Caco-2 (cell line): ENCODE data around the gene TSHZ2. TPM values are rescaled to one million over a fixed set of nuclear protein-coding genes. Genes with fewer than 3 reads are reported as not detected.

Source experiments
- BruUV-seq: library from RNA; stranded (reverse); fragments of 400-500 nt; replicated peaks from 2 replicates; lab custom pipeline; 2021; lab: Mats Ljungman, UMichigan
- CTCF ChIA-PET: fragments of 300-600 bp; sonication (Branson Sonifier 250); formaldehyde crosslinking; loops from one replicate; lab custom pipeline; 2022; ENCODE audit warnings: antibody characterized with exemption; lab: Charles Lee
- POLR2A ChIA-PET: fragments of 300-600 bp; sonication (Branson Sonifier 250); formaldehyde crosslinking; loops from one replicate; lab custom pipeline; 2022; ENCODE audit warnings: antibody characterized with exemption; lab: Charles Lee
- DNase-seq, 2 experiments: peaks; one replicate each; pipeline versions ENCODE4 v3.0.0 to v3.0.0-alpha.2; 2020 to 2022
- H3K27me3 ChIP-seq: replicated peaks from 2 replicates; pipeline ENCODE4 v1.6.0; 2011; ENCODE audit warnings: low read length; ENCODE audit not compliant: control insufficient read depth, insufficient read depth
- H3K36me3 ChIP-seq: 2 replicates; pipeline ENCODE4 v1.5.1; 2011; ENCODE audit warnings: low read length; ENCODE audit not compliant: control insufficient read depth, insufficient read depth
- H3K4me1 ChIP-seq: fragments of 250-450 bp; sonication (Bioruptor Pico); 2 replicates; pipeline ENCODE4 v1.5.1; 2020; ENCODE audit warnings: mild to moderate bottlenecking
- H3K4me3 ChIP-seq: 2 replicates; pipeline ENCODE4 v1.5.1; 2011; ENCODE audit warnings: low read depth, mild to moderate bottlenecking, control low read depth, low read length
- H3K9me3 ChIP-seq: fragments of 250-450 bp; sonication (Bioruptor Pico); 2 replicates; pipeline ENCODE4 v1.5.1; 2020; ENCODE audit warnings: mild to moderate bottlenecking, moderate library complexity
- H3K27ac Mint-ChIP-seq: one replicate; pipeline ENCODE4 v1.8.0; 2022; ENCODE audit warnings: mixed read lengths; ENCODE audit not compliant: unreplicated experiment
- H3K27me3 Mint-ChIP-seq: one replicate; pipeline ENCODE4 v1.8.0; 2022; ENCODE audit warnings: mixed read lengths; ENCODE audit not compliant: insufficient read depth, unreplicated experiment
- H3K36me3 Mint-ChIP-seq: one replicate; pipeline ENCODE4 v1.8.0; 2022; ENCODE audit warnings: mild to moderate bottlenecking, mixed read lengths; ENCODE audit not compliant: insufficient read depth, unreplicated experiment
- H3K4me1 Mint-ChIP-seq: one replicate; pipeline ENCODE4 v1.8.0; 2022; ENCODE audit warnings: low read depth, mixed read lengths; ENCODE audit not compliant: unreplicated experiment
- H3K4me3 Mint-ChIP-seq: one replicate; pipeline ENCODE4 v1.8.0; 2022; ENCODE audit warnings: mild to moderate bottlenecking, moderate library complexity, mixed read lengths; ENCODE audit not compliant: unreplicated experiment
- H3K9me3 Mint-ChIP-seq: one replicate; pipeline ENCODE4 v1.8.0; 2022; ENCODE audit warnings: mixed read lengths; ENCODE audit not compliant: unreplicated experiment
- CTCF ChIP-seq, 2 experiments: fragments of 200-600 bp in 1 of 2; IDR thresholded peaks; 1 replicate in 1 of 2; 2 replicates in 1 of 2; pipeline versions ENCODE4 v1.5.1 to v1.8.0; 2011 to 2022; ENCODE audit warnings: antibody characterized with exemption in 1 of 2, control low read depth in 1 of 2, inconsistent platforms in 1 of 2, low read depth in 1 of 2, low read length in 1 of 2, mild to moderate bottlenecking in 1 of 2, moderate library complexity in 1 of 2; ENCODE audit not compliant: insufficient read depth in 1 of 2, severe bottlenecking in 1 of 2, unreplicated experiment in 1 of 2
- intact Hi-C: fragments of 100-400 bp; cut with micrococcal nuclease; formaldehyde crosslinking; loops from one replicate; pipeline ENCODE4 v1.10.0; 2022; ENCODE audit not compliant: unreplicated experiment
- total RNA-seq: library from RNA; stranded (reverse); gene quantifications from 2 replicates; pipeline ENCODE4 v1.2.3, GENCODE V29; 2022

Gene TSHZ2
- total RNA-seq, 1 experiment from 2014 or later: 0.07 TPM

DNA sequence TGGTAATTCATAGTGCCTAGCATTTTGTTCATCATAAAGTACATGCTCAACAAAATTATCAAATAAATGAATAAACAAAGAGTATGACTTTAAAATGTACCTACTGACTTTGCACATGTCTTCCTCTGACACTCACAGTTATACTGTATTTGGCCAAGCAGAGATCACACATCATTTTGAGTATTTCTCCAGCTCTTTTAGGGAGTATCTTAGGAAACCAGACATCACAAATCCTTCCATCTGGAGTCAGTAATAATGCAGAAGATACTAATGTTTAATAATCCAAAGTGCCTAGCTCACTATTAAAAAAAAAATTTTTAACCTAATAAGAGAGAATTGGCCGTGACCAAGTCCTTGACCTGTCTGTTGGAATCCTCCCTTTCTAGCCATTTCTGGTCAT lies 466.9 kb downstream of the TSHZ2 start:
- Histone ChIP-seq H3K4me1 (no peaks in the 10 kb centered on the region), H3K36me3 (no peaks in the 10 kb centered on the region), H3K9me3 (peaks cover 4% of the 10 kb centered on the region; the same call in 1 of the 2 replicates), H3K27me3 (no peaks in the 10 kb centered on the region), H3K4me3 (no peak overlapping the region)
- no peak for DNase-seq
- CTCF ChIA-PET: interaction anchor here (0.9 kb wide), 1 partner anchor 109 kb away, joined by 3 read pairs; no protein-coding TSS in a partner anchor
- POLR2A ChIA-PET: no interaction called here
- H3K4me1 Mint-ChIP-seq: no peaks in the 10 kb centered on the region
- intact Hi-C loops: no loop called here
- peaks cover 3% of the 10 kb centered on the region for H3K27me3 Mint-ChIP-seq
- BruUV-seq: no TSS peak
- H3K9me3 Mint-ChIP-seq: peaks cover 11% of the 10 kb centered on the region
- H3K4me3 Mint-ChIP-seq: no peak overlapping the region
- no peaks in the 10 kb centered on the region for H3K36me3 Mint-ChIP-seq
- no peak overlapping the region for H3K27ac Mint-ChIP-seq
- no peak for TF ChIP-seq CTCF (IDR thresholded peaks at IDR 0.05; ENCODE audit: insufficient read depth in 1 of 2, low read depth in 1 of 2, low read length in 1 of 2, severe bottlenecking in 1 of 2, unreplicated experiment in 1 of 2)

DNA sequence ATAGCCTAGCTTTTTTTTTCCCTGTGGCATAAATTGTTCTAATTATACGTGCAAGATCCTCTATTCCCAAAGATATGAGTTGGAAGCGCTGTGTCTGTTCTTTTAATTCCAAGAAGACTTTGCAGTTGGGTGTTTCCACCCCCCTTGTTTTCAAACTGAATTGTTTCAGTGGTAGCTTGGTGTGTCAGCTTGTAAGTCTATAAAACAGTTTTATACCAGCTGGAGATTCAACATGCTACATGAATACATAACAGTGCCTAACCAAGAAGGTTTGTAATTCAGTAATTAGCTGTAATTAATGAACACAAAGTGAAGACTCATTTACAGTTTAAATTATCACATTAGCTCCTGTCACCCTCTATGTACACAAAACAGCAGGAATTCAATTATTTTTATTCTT lies 467.5 kb downstream of the TSHZ2 start:
- POLR2A ChIA-PET: no interaction called here

GRCh38 chr20:53444401-53445149 lies 472.4 kb downstream of the TSHZ2 start:
- H3K4me3 ChIP-seq: no peak overlapping the region
- H3K4me1 Mint-ChIP-seq: no peaks in the 10 kb centered on the region
- H3K9me3 Mint-ChIP-seq: peaks cover 27% of the 10 kb centered on the region
- no peak overlapping the region for H3K4me3 Mint-ChIP-seq
- no peak overlapping the region for H3K27ac Mint-ChIP-seq
- POLR2A ChIA-PET: no interaction called here
- no peaks in the 10 kb centered on the region for H3K27me3 Mint-ChIP-seq
- no peaks in the 10 kb centered on the region for H3K4me1 ChIP-seq
- TF ChIP-seq CTCF (IDR thresholded peaks at IDR 0.05; ENCODE audit: insufficient read depth in 1 of 2, low read depth in 1 of 2, low read length in 1 of 2, severe bottlenecking in 1 of 2, unreplicated experiment in 1 of 2): no peak
- H3K36me3 ChIP-seq: no peaks in the 10 kb centered on the region
- no peaks in the 10 kb centered on the region for H3K27me3 ChIP-seq
- H3K9me3 ChIP-seq: peaks cover 23% of the 10 kb centered on the region
- intact Hi-C loops: no loop called here
- BruUV-seq: no TSS peak
- no peak for DNase-seq
- H3K36me3 Mint-ChIP-seq: peaks cover 2% of the 10 kb centered on the region
- CTCF ChIA-PET: interaction anchor here (1.1 kb wide), 1 partner anchor 71 kb away, joined by 3 read pairs; no protein-coding TSS in a partner anchor

More for the DNA sequence above, 467.5 kb downstream of the TSHZ2 start:
- no peaks in the 10 kb centered on the region for H3K4me1 ChIP-seq
- intact Hi-C loops: no loop called here
- no peak for DNase-seq
- no peaks in the 10 kb centered on the region for H3K27me3 ChIP-seq
- no TSS peak for BruUV-seq
- Mint-ChIP-seq H3K9me3 (peaks cover 11% of the 10 kb centered on the region), H3K4me1 (no peaks in the 10 kb centered on the region), H3K36me3 (no peaks in the 10 kb centered on the region), H3K27ac (no peak overlapping the region), H3K4me3 (no peak overlapping the region), H3K27me3 (peaks cover 3% of the 10 kb centered on the region)
- TF ChIP-seq CTCF (IDR thresholded peaks at IDR 0.05; ENCODE audit: insufficient read depth in 1 of 2, low read depth in 1 of 2, low read length in 1 of 2, severe bottlenecking in 1 of 2, unreplicated experiment in 1 of 2): no peak
- H3K36me3 ChIP-seq: no peaks in the 10 kb centered on the region
- H3K4me3 ChIP-seq: no peak overlapping the region
- CTCF ChIA-PET: interaction anchor here (0.9 kb wide), 1 partner anchor 108 kb away, joined by 3 read pairs; no protein-coding TSS in a partner anchor
- H3K9me3 ChIP-seq: peaks cover 4% of the 10 kb centered on the region; the same call in 1 of the 2 replicates
